ENCODE results near the gene GPC1.
"Not testable (repeated sequence)": the region's sequence is repeated elsewhere in the genome, so short reads cannot be mapped to it uniquely, and the experiment has no call there.

GPC1 gene

GRCh38 chr2:240491483-240491882 lies 56.0 kb downstream of the GPC1 start:
- no peak for DNase-seq (ENCODE audit: low read depth)
- H3K4me3 ChIP-seq (ENCODE audit: control insufficient read depth, low read depth, low read length), result no peak overlapping the region
- TF ChIP-seq CTCF (conservative IDR thresholded peaks at IDR 0.05; ENCODE audit: control insufficient read depth, insufficient read depth, low read depth, low read length), result no peak

- no peak overlapping the region for H3K4me3 ChIP-seq (ENCODE audit: control insufficient read depth, low read depth, low read length)
- TF ChIP-seq CTCF (conservative IDR thresholded peaks at IDR 0.05; ENCODE audit: control insufficient read depth, insufficient read depth, low read depth, low read length), result no peak
- no peak for DNase-seq (ENCODE audit: low read depth)
These were observed 58.8 kb downstream of the GPC1 start for GRCh38 chr2:240494194-240494793.

GRCh38 chr2:240494942-240495341 lies 59.5 kb downstream of the GPC1 start:
- peak; percentile 28 for DNase-seq (ENCODE audit: low read depth)
- peak; percentile 44 for TF ChIP-seq CTCF (conservative IDR thresholded peaks at IDR 0.05; ENCODE audit: control insufficient read depth, insufficient read depth, low read depth, low read length)
- not testable (repeated sequence) for H3K4me3 ChIP-seq (ENCODE audit: control insufficient read depth, low read depth, low read length)

- TF ChIP-seq CTCF (conservative IDR thresholded peaks at IDR 0.05; ENCODE audit: control insufficient read depth, insufficient read depth, low read depth, low read length), result peak; percentile 44
- peak; percentile 56 for DNase-seq (ENCODE audit: low read depth)
- not testable (repeated sequence) for H3K4me3 ChIP-seq (ENCODE audit: control insufficient read depth, low read depth, low read length)
These were observed 61.6 kb downstream of the GPC1 start for GRCh38 chr2:240497082-240497481.

GRCh38 chr2:240498171-240498957 lies 62.9 kb downstream of the GPC1 start:
- no peak overlapping the region for H3K4me3 ChIP-seq (ENCODE audit: control insufficient read depth, low read depth, low read length)
- no peak for DNase-seq (ENCODE audit: low read depth)
- TF ChIP-seq CTCF (conservative IDR thresholded peaks at IDR 0.05; ENCODE audit: control insufficient read depth, insufficient read depth, low read depth, low read length), result no peak

- no peak overlapping the region for H3K4me3 ChIP-seq (ENCODE audit: control insufficient read depth, low read depth, low read length)
- TF ChIP-seq CTCF (conservative IDR thresholded peaks at IDR 0.05; ENCODE audit: control insufficient read depth, insufficient read depth, low read depth, low read length), result no peak
- no peak for DNase-seq (ENCODE audit: low read depth)
These were observed 63.4 kb downstream of the GPC1 start for GRCh38 chr2:240498958-240499260.
